Measurements from ENCODE around the gene DNMT3A. TPM values are rescaled to one million over a fixed set of nuclear protein-coding genes. Genes with fewer than 3 reads are reported as not detected.

The DNMT3A gene
- total and polyA plus RNA-seq, 2 donors (not counting 1 experiment from before 2014, with no cell fraction given), result 8.9 to 24.5 TPM

GRCh38 chr2:25337276-25337675, 4.4 kb downstream of the DNMT3A start:
- Histone ChIP-seq H3K4me1 (ENCODE audit: control insufficient read depth in 2 of 2, insufficient read depth in 2 of 2, low read length in 2 of 2) (peaks cover 17 to 23% of the 10 kb centered on the region in 2 donors), H2AFZ (ENCODE audit: insufficient read depth, low read depth, low read length, poor library complexity, severe bottlenecking) (no peak overlapping the region), H4K20me1 (ENCODE audit: control insufficient read depth, insufficient read depth, low read length, poor library complexity, severe bottlenecking) (peaks cover 57% of the 10 kb centered on the region), H3K27ac (ENCODE audit: low read length in 2 of 2) (no peak overlapping the region), H3K9me3 (ENCODE audit: control extremely low read depth in 1 of 3, control insufficient read depth in 2 of 3, insufficient read depth in 1 of 3, low read length in 2 of 3) (no peaks in the 10 kb centered on the region), H3K4me2 (replicated peaks; ENCODE audit: low read depth, low read length, poor library complexity, severe bottlenecking) (no peak overlapping the region), H3K4me3 (ENCODE audit: control extremely low read depth in 1 of 5, extremely low read depth in 1 of 5, insufficient read depth in 1 of 5, low read depth in 2 of 5, low read length in 4 of 5) (no peak overlapping the region), H3K27me3 (replicated peaks in 1 of 4; ENCODE audit: control extremely low read depth in 1 of 4, control insufficient read depth in 3 of 4, insufficient read depth in 4 of 4, low read length in 3 of 4) (peaks cover 0 to 3% (median 0%) of the 10 kb centered on the region in 4 experiments), H3K36me3 (replicated peaks in 1 of 2; ENCODE audit: control extremely low read depth in 1 of 2, control insufficient read depth in 1 of 2, extremely low read depth in 1 of 2, insufficient read depth in 2 of 2, low read length in 1 of 2) (peaks cover 0 to 2% of the 10 kb centered on the region in 2 experiments), H3K9ac (ENCODE audit: low read length) (no peak overlapping the region), H3K79me2 (ENCODE audit: control insufficient read depth, insufficient read depth, low read length) (peaks cover 46% of the 10 kb centered on the region)
- ATAC-seq (ENCODE audit: low read depth), result no peak
- peak overlapping the region; percentile 27 for H3K27ac Mint-ChIP-seq
- TF ChIP-seq EZH2 (IDR thresholded peaks at IDR 0.05; ENCODE audit: borderline replicate concordance, insufficient read depth, low read depth, low read length, poor library complexity, severe bottlenecking) (no peak), CTCF (IDR thresholded peaks at IDR 0.05) (no peak)
- DNase-seq, result no peak
- H3K9me3 Mint-ChIP-seq (ENCODE audit: insufficient read depth), result no peaks in the 10 kb centered on the region
- intact Hi-C loops (cut with micrococcal nuclease), result no loop called here
- H3K4me3 Mint-ChIP-seq, result no peak overlapping the region
- H3K4me1 Mint-ChIP-seq, result peaks cover 49% of the 10 kb centered on the region
- ChIA-PET POLR2A (no interaction called here), CTCF (interaction anchor here (2.5 kb wide), 1 partner anchor 25 kb away, joined by 7 read pairs; no protein-coding TSS in a partner anchor)
- WGBS (ENCODE audit: insufficient coverage), result 91% methylated on average over 10 of the region's 10 CpGs
- H3K27me3 Mint-ChIP-seq, result no peaks in the 10 kb centered on the region

DNA sequence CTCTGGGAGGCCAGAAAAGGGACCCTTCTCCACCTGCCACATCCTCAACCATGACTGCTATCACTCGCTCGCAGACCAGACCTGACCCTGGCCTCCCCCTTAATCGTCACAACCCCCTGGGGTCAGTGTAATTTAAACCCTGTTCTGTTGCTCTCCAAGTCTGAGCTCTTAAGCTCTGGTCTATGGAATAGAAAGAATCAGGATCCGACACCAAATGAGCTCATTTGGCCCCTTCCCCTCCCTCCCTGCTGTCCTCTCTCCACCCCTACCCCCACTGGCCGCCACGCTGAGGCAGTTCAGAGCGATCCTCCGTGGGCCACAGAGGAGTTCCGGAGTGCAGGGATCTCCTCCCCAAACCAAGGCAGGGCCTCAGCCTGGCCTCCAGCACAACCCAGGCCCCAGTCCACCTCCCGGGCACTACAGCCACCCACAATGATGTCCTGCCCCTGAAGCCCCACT, 5.3 kb downstream of the DNMT3A start:
- Histone ChIP-seq H3K79me2 (ENCODE audit: control insufficient read depth, insufficient read depth, low read length) (peaks cover 55% of the 10 kb centered on the region), H2AFZ (ENCODE audit: insufficient read depth, low read depth, low read length, poor library complexity, severe bottlenecking) (no peak overlapping the region), H3K27me3 (replicated peaks in 1 of 4; ENCODE audit: control extremely low read depth in 1 of 4, control insufficient read depth in 3 of 4, insufficient read depth in 4 of 4, low read length in 3 of 4) (peaks cover 0 to 3% (median under 1%) of the 10 kb centered on the region in 4 experiments), H3K36me3 (replicated peaks in 1 of 2; ENCODE audit: control extremely low read depth in 1 of 2, control insufficient read depth in 1 of 2, extremely low read depth in 1 of 2, insufficient read depth in 2 of 2, low read length in 1 of 2) (peaks cover 0 to 2% of the 10 kb centered on the region in 2 experiments), H3K4me1 (ENCODE audit: control insufficient read depth in 2 of 2, insufficient read depth in 2 of 2, low read length in 2 of 2) (peaks cover 17 to 23% of the 10 kb centered on the region in 2 donors), H3K9me3 (ENCODE audit: control extremely low read depth in 1 of 3, control insufficient read depth in 2 of 3, insufficient read depth in 1 of 3, low read length in 2 of 3) (no peaks in the 10 kb centered on the region), H3K4me3 (ENCODE audit: control extremely low read depth in 1 of 5, extremely low read depth in 1 of 5, insufficient read depth in 1 of 5, low read depth in 2 of 5, low read length in 4 of 5) (no peak overlapping the region), H4K20me1 (ENCODE audit: control insufficient read depth, insufficient read depth, low read length, poor library complexity, severe bottlenecking) (peaks cover 65% of the 10 kb centered on the region), H3K9ac (ENCODE audit: low read length) (no peak overlapping the region), H3K27ac (ENCODE audit: low read length in 2 of 2) (no peak overlapping the region), H3K4me2 (replicated peaks; ENCODE audit: low read depth, low read length, poor library complexity, severe bottlenecking) (no peak overlapping the region)
- Mint-ChIP-seq H3K27me3 (no peaks in the 10 kb centered on the region), H3K4me1 (peaks cover 54% of the 10 kb centered on the region), H3K9me3 (ENCODE audit: insufficient read depth) (no peaks in the 10 kb centered on the region), H3K27ac (no peak overlapping the region), H3K4me3 (no peak overlapping the region)
- ATAC-seq (ENCODE audit: low read depth), result no peak
- no peak for TF ChIP-seq CTCF (IDR thresholded peaks at IDR 0.05)
- TF ChIP-seq EZH2 (IDR thresholded peaks at IDR 0.05; ENCODE audit: borderline replicate concordance, insufficient read depth, low read depth, low read length, poor library complexity, severe bottlenecking), result no peak
- DNase-seq, result no peak
- POLR2A ChIA-PET, result no interaction called here
- WGBS (ENCODE audit: insufficient coverage), result 96% methylated on average over 6 of the region's 10 CpGs
- CTCF ChIA-PET, result interaction anchor here (1.2 to 2.5 kb wide), 2 partner anchors 26 to 27 kb away, joined by 3 to 7 read pairs; no protein-coding TSS in a partner anchor
- intact Hi-C loops (cut with micrococcal nuclease), result no loop called here

Measured in B cell (primary cell).